Gastroesophageal sphincter (tissue), 4 donors: ENCODE measurements around the gene MAML3. TPM values are rescaled to one million over a fixed set of nuclear protein-coding genes. Genes with fewer than 3 reads are reported as not detected.

ENCODE experiments used
- ATAC-seq: fragments of 150-250 bp; one replicate; pipeline ENCODE4 v1.9.1; 2016; ENCODE audit warnings: mild to moderate bottlenecking, moderate library complexity
- H3K27ac ChIP-seq, 4 donors: fragments of 200-600 bp; sonication (generic) in 3 of 4; 1 replicate in 3 of 4; 2 replicates in 1 of 4; pipeline ENCODE4 v1.5.1; 2016 to 2019
- H3K27me3 ChIP-seq: fragments of 200-600 bp; sonication (generic); one replicate; pipeline ENCODE4 v1.5.1; 2019
- H3K36me3 ChIP-seq, 2 donors: fragments of 200-600 bp; sonication (generic); one replicate each; pipeline ENCODE4 v1.5.1; 2019; ENCODE audit warnings: control low read depth in 1 of 2
- H3K4me1 ChIP-seq, 3 donors: fragments of 200-600 bp; sonication (generic); 1 replicate in 2 of 3; 2 replicates in 1 of 3; pipeline ENCODE4 v1.5.1; 2016 to 2019; ENCODE audit warnings: control low read depth in 2 of 3
- H3K4me3 ChIP-seq, 2 donors: fragments of 200-600 bp; sonication (generic); one replicate each; pipeline ENCODE4 v1.5.1; 2019; ENCODE audit warnings: mild to moderate bottlenecking in 1 of 2, moderate library complexity in 1 of 2
- H3K9me3 ChIP-seq, 3 donors: fragments of 200-600 bp; sonication (generic); one replicate each; pipeline ENCODE4 v1.5.1; 2017 to 2019; ENCODE audit warnings: control low read depth in 2 of 3
- EP300 ChIP-seq: sonication (generic); formaldehyde crosslinking; IDR thresholded peaks from one replicate; pipeline ENCODE4 v1.6.1; 2017; ENCODE audit warnings: antibody characterized with exemption, mild to moderate bottlenecking
- POLR2A ChIP-seq, 2 donors: fragments of 450-650 bp; IDR thresholded peaks; one replicate each; pipeline ENCODE4 v1.6.1; 2017; ENCODE audit warnings: antibody characterized with exemption in 2 of 2, mild to moderate bottlenecking in 2 of 2, moderate library complexity in 1 of 2
- POLR2AphosphoS5 ChIP-seq: sonication (generic); formaldehyde crosslinking; IDR thresholded peaks from one replicate; pipeline ENCODE4 v1.6.1; 2017; ENCODE audit warnings: antibody characterized with exemption
- WGBS, 2 donors: methylation state at CpG; one replicate each; pipeline ENCODE4 v1.1.5; 2018; ENCODE audit warnings: low coverage in 1 of 2; 5-methylcytosine and 5-hydroxymethylcytosine counted together
- total RNA-seq, 4 donors: library from RNA; depleted of rRNA; stranded (reverse); fragments of >200 nt; gene quantifications; one replicate each; pipeline ENCODE4 v1.1.0, GENCODE V29; 2016
- TF ChIP-seq, protein P1 (sequence below), 4 experiments: fragments of 200-600 bp in 2 of 4; fragments of 450-650 bp in 2 of 4; sonication (generic) in 1 of 4; IDR thresholded peaks; one replicate each; pipeline ENCODE4 v1.5.1; 2017 to 2019; ENCODE audit warnings: antibody characterized with exemption in 4 of 4, mild to moderate bottlenecking in 2 of 4, moderate library complexity in 2 of 4

The MAML3 gene
- total RNA-seq, 4 donors from 2014 or later, result 5.3 to 10.6 (median 9.3) TPM

DNA sequence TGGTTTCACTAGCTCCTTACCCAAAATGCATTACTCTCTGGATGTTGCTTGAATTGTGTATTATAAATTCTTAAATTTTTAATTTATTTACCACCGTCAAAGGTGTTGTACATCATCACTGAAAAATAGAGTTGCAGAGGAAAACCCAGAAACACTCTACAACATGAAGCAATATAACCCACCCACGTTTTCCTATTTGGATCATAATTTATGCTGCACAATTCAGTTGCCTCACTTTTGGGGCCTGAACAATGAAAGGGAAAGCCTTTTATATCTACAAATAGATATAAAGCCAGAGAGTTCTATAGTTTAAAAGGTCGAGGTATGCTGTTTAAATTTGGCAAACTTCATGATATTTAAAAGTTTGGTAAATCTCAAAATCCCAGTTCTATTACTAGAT is 372.9 kb downstream of the MAML3 start:
- ATAC-seq, result no peak
- H3K4me3 ChIP-seq, result no peak overlapping the region
- 78 to 79% methylated on average over 3 of the region's 3 CpGs for WGBS, 2 donors
- H3K27ac ChIP-seq, result no peak overlapping the region
- no peaks in the 10 kb centered on the region for H3K4me1 ChIP-seq
- no peaks in the 10 kb centered on the region for H3K27me3 ChIP-seq
- no peaks in the 10 kb centered on the region for H3K9me3 ChIP-seq
- H3K36me3 ChIP-seq, result no peaks in the 10 kb centered on the region
- TF ChIP-seq POLR2A (IDR thresholded peaks at IDR 0.05) (no peak), POLR2AphosphoS5 (no peak), EP300 (no peak)
- TF ChIP-seq, protein P1, sequence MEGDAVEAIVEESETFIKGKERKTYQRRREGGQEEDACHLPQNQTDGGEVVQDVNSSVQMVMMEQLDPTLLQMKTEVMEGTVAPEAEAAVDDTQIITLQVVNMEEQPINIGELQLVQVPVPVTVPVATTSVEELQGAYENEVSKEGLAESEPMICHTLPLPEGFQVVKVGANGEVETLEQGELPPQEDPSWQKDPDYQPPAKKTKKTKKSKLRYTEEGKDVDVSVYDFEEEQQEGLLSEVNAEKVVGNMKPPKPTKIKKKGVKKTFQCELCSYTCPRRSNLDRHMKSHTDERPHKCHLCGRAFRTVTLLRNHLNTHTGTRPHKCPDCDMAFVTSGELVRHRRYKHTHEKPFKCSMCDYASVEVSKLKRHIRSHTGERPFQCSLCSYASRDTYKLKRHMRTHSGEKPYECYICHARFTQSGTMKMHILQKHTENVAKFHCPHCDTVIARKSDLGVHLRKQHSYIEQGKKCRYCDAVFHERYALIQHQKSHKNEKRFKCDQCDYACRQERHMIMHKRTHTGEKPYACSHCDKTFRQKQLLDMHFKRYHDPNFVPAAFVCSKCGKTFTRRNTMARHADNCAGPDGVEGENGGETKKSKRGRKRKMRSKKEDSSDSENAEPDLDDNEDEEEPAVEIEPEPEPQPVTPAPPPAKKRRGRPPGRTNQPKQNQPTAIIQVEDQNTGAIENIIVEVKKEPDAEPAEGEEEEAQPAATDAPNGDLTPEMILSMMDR (IDR thresholded peaks at IDR 0.05), result no peak

DNA sequence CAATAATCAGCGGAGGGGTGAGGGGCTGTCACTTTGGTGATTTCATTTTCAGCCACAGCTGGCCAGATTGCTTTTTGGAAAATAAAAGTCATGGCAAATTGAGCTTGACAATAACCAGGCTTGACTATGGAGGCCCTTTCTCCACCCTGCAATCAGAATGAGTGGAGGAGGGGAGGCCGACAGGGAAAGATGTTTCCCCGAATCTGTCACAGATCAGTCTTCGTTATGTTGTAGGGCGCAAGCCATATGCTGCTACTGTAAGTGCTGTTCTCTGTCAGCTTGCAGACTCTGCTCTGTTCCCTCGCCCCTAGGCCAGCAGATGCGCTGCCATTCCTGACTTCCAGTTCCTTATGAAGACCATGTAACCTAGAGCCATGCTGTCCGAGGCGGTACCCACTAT is 374.3 kb downstream of the MAML3 start:
- Histone ChIP-seq H3K4me1 (no peaks in the 10 kb centered on the region), H3K27ac (no peak overlapping the region), H3K9me3 (no peaks in the 10 kb centered on the region), H3K4me3 (no peak overlapping the region), H3K27me3 (no peaks in the 10 kb centered on the region), H3K36me3 (no peaks in the 10 kb centered on the region)
- WGBS, 2 donors, result 91 to 92% methylated on average over 7 to 9 of the region's 9 CpGs
- TF ChIP-seq POLR2AphosphoS5 (no peak), EP300 (no peak), POLR2A (IDR thresholded peaks at IDR 0.05) (no peak)
- TF ChIP-seq, protein P1 (IDR thresholded peaks at IDR 0.05), result no peak
- no peak for ATAC-seq

DNA sequence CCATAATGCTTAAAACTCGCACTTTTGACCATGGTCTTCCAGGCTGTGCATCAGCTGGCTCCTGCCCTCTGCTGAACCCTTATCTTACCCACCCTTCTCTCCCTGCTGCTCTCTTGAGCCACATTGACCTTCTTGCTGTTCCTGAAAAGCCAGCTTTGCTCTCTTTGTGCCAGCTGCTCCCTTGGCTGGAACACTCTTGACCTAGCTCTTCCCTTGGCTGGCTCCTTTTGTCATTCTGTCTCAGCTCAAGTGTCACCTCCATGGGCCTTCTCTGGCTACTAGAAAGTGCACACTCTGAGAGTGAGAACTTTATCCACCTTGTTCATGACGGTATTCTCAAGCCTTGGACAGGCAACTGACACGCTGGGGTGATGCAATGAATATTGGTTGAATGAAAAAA is 376.2 kb downstream of the MAML3 start:
- TF ChIP-seq POLR2A (IDR thresholded peaks at IDR 0.05), result no peak
- TF ChIP-seq POLR2AphosphoS5, result no peak
- no peak for TF ChIP-seq EP300
- TF ChIP-seq, protein P1 (IDR thresholded peaks at IDR 0.05), result no peak
- WGBS, 2 donors, result 92 to 100% methylated on average over 1 to 3 of the region's 3 CpGs
- H3K27ac ChIP-seq, result no peak overlapping the region
- ATAC-seq, result no peak
- H3K36me3 ChIP-seq, result no peaks in the 10 kb centered on the region
- no peaks in the 10 kb centered on the region for H3K4me1 ChIP-seq
- H3K4me3 ChIP-seq, result no peak overlapping the region
- H3K9me3 ChIP-seq, result no peaks in the 10 kb centered on the region
- no peaks in the 10 kb centered on the region for H3K27me3 ChIP-seq

DNA sequence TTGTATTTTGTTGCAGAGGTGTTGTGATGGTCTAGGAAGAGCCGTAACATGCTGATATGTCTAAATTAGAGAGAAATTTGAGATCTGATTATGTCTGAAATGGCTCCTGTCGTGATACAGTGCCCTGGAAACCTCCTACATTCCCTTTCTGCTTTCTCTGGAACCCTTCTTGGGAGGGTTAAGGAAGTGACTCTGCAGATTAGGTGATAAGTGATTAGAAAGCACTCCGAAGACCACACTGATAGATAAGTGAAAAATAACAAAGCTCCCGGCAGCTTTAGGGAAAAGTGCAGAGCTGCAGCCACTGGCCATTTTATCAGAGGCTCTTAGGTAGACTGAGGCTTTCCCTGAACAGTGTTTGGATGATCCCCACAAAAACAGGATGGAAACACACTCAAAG is 377.7 kb downstream of the MAML3 start:
- Histone ChIP-seq H3K27me3 (no peaks in the 10 kb centered on the region), H3K9me3 (no peaks in the 10 kb centered on the region), H3K36me3 (no peaks in the 10 kb centered on the region), H3K27ac (no peak overlapping the region), H3K4me1 (peaks cover 0 to under 1% (median 0%) of the 10 kb centered on the region in 3 donors), H3K4me3 (no peak overlapping the region)
- TF ChIP-seq POLR2A (IDR thresholded peaks at IDR 0.05), result no peak
- TF ChIP-seq, protein P1 (IDR thresholded peaks at IDR 0.05), result no peak
- TF ChIP-seq POLR2AphosphoS5, result no peak
- no peak for TF ChIP-seq EP300
- WGBS, 2 donors, result 64 to 100% methylated on average over 1 to 4 of the region's 4 CpGs
- no peak for ATAC-seq

DNA sequence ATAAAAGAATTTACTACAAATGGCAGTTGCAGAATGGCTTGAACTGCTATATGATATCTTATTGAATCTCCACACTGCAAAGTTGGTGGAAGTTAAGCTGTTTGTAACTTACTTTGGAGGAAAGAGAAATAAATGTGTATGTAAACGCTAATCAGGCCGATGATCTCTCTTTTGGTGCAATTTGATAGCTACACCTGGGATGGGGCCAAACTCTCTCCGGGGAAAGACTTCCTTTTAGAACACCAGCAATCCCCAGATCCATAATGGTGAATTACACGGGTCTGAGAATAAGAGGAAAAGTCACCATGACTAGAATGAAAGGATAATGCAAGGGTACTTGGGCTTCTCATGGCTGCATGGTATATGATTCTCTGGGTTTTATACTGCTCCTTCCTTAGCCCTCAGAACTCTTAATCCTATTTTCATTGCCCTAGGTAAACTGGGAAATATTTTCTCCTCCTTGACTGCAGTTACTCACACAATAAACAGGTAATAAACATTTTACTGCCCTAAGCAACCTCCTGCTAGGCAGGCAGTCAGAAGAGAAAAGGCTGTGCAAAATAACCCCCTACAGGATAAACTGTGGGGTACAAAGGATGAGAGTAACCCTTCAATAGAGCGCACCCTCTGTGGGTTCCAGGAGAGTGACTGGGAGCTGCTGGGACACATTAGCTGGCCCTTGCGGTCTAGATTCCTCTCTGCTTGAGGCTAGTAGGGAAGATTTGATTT is 379.1 kb downstream of the MAML3 start:
- H3K9me3 ChIP-seq, result no peaks in the 10 kb centered on the region
- no peak overlapping the region for H3K4me3 ChIP-seq
- ATAC-seq, result no peak
- H3K4me1 ChIP-seq, result peaks cover 0 to 13% (median 0%) of the 10 kb centered on the region in 3 donors
- no peak overlapping the region for H3K27ac ChIP-seq
- TF ChIP-seq EP300 (no peak), POLR2AphosphoS5 (no peak)
- H3K27me3 ChIP-seq, result no peaks in the 10 kb centered on the region
- no peaks in the 10 kb centered on the region for H3K36me3 ChIP-seq
- WGBS, 2 donors, result 48 to 78% methylated on average over 4 to 6 of the region's 6 CpGs
